ENCODE data around the gene ARFGAP1.

The ARFGAP1 gene

GRCh38 chr20:63261060-63261794 is 11.4 kb upstream of the ARFGAP1 start:
- DNase-seq, result no peak

- DNase-seq, result no peak
Measured at GRCh38 chr20:63261795-63262528, 10.7 kb upstream of the ARFGAP1 start.

GRCh38 chr20:63262836-63263235 is 9.8 kb upstream of the ARFGAP1 start:
- no peak for DNase-seq

- DNase-seq, result no peak
Measured at GRCh38 chr20:63264000-63264399, 8.6 kb upstream of the ARFGAP1 start.

GRCh38 chr20:63264519-63264918 is 8.1 kb upstream of the ARFGAP1 start:
- no peak for DNase-seq

GRCh38 chr20:63265891-63266515 is 6.6 kb upstream of the ARFGAP1 start:
- no peak for DNase-seq

GRCh38 chr20:63267691-63268090 is 4.9 kb upstream of the ARFGAP1 start:
- no peak for DNase-seq

- no peak for DNase-seq
Measured at GRCh38 chr20:63268256-63268655, 4.4 kb upstream of the ARFGAP1 start.

GRCh38 chr20:63268671-63269439 is 3.8 kb upstream of the ARFGAP1 start:
- no peak for DNase-seq

- DNase-seq, result no peak
Measured at GRCh38 chr20:63269724-63270123, 2.9 kb upstream of the ARFGAP1 start.

GRCh38 chr20:63270606-63271325 is 1.8 kb upstream of the ARFGAP1 start:
- DNase-seq, result no peak

GRCh38 chr20:63273059-63273579 is 506 bp downstream of the ARFGAP1 start:
- no peak for DNase-seq

- no peak for DNase-seq
Measured at GRCh38 chr20:63273635-63274380, 1.2 kb downstream of the ARFGAP1 start.

- DNase-seq, result no peak
Measured at GRCh38 chr20:63274381-63275228, 2.0 kb downstream of the ARFGAP1 start.

- DNase-seq, result no peak
Measured at GRCh38 chr20:63275825-63276224, 3.2 kb downstream of the ARFGAP1 start.

GRCh38 chr20:63276956-63277355 is 4.3 kb downstream of the ARFGAP1 start:
- DNase-seq, result no peak

- DNase-seq, result no peak
Measured at GRCh38 chr20:63277466-63278272, 5.1 kb downstream of the ARFGAP1 start.

GRCh38 chr20:63278661-63279060 is 6.0 kb downstream of the ARFGAP1 start:
- DNase-seq, result no peak

- DNase-seq, result no peak
Measured at GRCh38 chr20:63279931-63280330, 7.3 kb downstream of the ARFGAP1 start.

- no peak for DNase-seq
Measured at GRCh38 chr20:63280371-63280770, 7.8 kb downstream of the ARFGAP1 start.

Data from activated CD4-positive, alpha-beta T cell treated with anti-CD3 and anti-CD28 coated beads for 1 hour (primary cell).